GM19099 (cell line): Measurements from ENCODE around the gene TM4SF4.

Source experiments
- POLR2A ChIP-seq: IDR thresholded peaks from 3 replicates; pipeline ENCODE4 v1.6.1; 2011; ENCODE audit warnings: low read depth; ENCODE audit not compliant: insufficient read length; ENCODE audit errors: extremely low read depth

TM4SF4 gene

DNA sequence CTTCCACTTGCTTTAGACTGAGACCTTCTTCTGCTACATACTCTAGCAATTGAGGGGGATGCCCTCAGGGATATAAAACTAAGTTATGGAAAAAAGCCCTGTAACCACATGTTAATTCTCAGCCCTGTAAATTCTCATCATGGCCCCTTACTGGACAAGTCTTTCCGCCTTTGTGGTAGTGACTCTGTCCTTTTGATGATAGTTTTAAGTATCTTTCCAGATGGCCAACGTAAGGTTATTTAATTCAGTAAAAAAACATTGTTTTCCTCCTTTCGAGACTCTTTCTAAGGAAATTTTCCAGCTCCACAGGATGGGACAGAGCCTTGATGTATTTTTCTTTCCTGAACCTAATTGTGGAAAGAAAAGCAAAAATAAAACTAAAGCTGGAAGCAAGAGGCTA lies 25.3 kb upstream of the TM4SF4 start:
- TF ChIP-seq POLR2A, result no peak

DNA sequence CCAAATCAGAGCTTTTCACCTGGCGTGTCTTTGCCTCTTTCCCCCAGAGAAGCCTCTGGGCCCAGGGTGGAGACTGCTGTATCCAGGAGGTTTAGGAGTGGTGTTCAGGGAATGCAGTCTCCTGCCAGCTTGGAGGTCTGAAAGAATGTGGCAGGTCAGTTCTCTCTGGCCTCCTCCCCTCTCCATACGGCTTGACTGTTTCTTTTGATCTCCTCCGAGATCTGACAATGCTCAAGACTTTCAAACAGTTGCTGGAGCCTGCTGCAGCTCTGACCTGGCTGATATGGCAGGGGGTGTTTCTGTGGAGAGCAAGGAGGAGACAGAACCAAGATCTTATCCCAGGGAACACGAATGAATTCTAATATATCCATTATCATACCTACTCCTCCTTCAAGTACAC lies 24.7 kb upstream of the TM4SF4 start:
- TF ChIP-seq POLR2A, result no peak

DNA sequence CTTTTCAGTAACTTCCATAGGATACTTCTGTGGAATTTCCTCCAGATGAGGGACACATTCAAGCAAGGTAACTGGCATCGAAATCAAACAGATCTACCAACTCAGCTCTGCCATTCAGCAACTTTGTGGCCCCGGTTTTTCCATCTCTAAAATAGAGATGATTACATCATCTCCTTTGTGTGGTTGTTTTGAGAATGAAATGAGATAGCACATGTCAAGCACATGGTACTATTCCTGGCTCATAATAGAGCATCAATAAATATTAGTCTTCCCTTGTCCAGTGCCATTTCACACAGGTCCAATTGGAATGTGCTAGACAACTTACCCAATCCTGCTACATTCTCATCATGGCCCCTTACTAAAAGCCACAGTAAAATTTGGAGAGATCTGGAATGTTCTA lies 24.2 kb upstream of the TM4SF4 start:
- no peak for TF ChIP-seq POLR2A

DNA sequence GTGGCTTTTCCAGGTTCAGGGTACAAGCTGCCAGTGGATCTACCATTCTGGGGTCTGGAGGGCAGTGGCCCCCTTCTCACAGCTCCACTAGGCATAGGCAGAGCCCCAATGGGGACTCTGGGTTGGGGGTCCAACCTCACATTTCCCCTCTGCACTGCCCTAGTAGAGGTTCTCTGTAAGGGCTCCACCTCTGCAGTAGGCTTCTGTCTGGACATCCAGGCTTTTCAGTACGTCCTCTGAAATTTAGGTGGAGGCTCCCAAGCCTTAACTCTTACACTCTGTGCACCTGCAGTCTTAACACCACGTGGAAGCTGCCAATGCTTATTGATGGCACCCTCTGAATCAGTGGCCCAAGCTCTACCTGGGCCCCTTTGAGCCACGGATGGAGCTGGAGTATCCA lies 22.5 kb upstream of the TM4SF4 start:
- no peak for TF ChIP-seq POLR2A

DNA sequence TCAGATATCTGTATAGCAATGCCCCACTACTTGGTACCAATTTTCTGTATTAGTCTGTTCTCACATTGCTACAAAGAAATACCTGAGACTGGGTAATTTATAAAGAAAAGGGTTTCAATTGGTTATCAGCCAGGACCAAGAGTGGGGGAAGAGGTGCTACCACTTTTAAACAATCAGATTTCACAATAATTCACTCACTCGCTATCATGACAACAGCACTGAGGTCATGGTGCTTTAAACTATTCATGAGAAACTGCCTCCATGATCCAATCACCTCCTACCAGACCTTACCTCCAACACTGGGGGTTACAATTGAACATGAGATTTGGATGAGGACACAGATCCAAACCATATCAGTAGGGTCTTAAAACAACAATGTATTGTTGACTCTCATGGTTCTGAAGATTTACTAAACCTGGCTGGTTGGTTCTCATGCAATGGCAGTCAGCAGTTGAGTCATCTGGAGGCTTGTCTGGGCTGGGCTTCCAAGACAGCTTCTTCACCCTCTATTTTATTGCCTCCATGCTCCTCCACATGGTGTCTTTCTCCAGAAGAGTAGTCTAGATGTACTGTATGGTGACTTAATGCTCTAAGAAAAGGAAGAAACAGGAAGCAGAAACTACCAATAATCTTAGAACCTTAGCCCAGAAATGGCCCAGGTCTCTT lies 21.2 kb upstream of the TM4SF4 start:
- TF ChIP-seq POLR2A, result no peak

DNA sequence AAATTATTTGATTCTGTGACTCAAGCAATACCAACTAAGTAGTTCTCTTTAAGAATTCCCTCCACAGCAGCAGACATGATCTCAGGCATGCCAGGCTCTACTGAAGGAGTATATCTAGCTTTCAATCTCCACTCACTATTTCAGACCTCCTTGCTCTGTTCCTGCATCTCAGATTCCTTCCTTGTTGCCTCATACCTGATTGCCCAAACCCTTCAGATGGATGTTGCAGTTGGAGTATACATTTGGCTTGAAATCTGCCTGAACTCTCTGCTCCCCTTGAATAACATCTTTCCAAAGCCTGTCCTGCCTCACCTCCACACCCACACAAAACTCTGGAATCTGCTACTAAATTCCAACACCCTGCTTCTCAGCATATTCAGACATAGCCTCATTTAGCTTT lies 19.8 kb upstream of the TM4SF4 start:
- TF ChIP-seq POLR2A, result no peak

DNA sequence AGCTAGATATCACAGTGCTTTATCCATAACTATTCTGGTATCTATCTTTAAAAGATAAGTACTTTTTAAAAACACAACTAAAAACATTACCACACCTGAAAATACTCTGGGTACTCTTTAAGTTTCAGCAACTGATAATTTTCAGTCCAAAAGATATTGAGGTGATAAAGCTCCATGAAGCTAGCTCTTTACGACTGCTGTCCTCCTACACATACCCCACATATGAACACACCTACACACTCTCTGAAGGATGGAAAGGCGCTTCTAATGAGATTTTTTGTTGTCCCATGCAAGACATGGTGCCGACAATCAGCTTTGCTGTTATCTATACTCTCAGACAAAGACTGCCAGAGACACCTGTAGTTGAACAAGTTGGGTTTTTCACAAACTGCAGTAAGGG lies 19.1 kb upstream of the TM4SF4 start:
- TF ChIP-seq POLR2A, result no peak

DNA sequence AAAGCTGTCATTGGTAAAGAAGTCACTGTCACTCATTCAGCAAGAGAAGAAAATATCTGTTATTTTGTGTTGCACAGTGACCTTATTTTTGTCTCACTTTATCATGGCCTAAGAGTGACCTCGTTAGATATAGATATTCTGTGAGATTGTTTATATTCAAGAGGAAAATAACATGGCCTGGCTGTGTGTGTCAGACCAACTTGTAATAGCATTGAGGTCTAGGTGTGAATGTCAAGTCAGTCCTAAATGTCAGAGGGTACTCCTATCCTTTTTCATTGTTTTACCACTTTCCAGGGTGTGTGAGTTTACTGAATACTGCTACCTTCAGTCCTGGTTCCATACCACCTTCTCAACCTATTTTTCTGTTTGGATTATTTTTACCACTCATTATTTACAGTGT lies 18.5 kb upstream of the TM4SF4 start:
- no peak for TF ChIP-seq POLR2A

DNA sequence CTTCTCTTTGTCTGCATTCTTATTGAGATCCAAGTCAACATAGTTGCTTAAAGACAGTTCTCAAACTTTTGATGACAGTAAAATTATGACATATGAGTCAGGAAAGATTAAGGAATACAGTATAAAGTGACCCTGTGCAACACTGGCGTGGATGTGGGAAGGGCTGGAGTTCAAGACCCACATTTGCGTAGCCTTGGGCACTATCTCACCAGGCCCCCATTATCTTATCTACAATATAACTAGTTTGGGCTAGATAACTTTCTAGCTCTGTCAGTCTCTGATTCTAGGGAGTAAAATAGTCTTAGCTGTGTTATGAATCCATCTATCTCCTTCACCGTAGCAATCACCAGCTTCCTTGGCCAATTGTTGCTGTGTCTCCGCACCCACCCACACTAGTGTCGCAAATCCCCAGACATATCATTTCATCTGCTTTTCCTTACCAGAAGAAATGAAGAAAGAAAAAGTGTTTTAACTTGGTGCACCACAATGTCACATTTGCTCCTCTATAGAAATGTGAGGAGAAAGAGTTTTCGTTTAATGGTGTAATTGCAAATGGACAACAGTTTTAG lies 14.9 kb upstream of the TM4SF4 start:
- no peak for TF ChIP-seq POLR2A

DNA sequence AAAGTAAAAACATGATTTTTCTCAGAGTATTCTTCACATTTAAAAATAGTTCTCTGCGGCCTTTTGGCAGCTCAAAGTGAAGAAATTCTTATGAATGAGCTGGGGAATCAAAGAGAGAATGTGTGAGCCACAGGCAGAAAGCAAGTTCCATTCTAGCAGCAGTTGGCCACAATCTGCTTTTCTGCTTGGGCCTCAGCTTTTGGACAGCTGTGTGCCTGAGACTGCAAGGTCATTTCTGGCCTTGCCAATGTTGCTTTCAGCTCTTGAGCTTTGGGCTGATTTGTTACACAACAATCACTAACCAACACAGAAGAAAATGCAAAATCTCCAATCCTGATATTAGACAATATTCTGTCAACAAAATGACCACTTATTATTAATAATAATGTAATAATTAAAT lies 14.4 kb upstream of the TM4SF4 start:
- no peak for TF ChIP-seq POLR2A

DNA sequence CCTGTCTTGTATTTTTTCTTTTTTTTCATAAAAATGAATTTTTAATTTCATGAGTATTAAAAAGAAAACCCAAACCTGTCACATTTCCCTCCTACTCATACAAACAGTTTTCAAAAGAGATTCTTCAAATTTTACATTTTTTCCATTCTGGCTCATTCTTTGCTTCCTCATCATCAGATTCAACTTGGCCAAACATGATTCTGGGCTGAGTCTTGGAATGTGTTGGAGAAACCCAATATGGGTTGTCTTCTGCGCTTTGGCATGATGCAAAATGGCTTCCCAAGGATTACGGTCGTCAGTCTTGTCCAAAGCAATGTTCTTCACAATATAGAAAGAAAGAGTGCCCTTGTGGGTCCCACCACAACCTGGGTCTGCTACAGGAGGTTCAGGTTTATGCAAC lies 12.4 kb upstream of the TM4SF4 start:
- no peak for TF ChIP-seq POLR2A

DNA sequence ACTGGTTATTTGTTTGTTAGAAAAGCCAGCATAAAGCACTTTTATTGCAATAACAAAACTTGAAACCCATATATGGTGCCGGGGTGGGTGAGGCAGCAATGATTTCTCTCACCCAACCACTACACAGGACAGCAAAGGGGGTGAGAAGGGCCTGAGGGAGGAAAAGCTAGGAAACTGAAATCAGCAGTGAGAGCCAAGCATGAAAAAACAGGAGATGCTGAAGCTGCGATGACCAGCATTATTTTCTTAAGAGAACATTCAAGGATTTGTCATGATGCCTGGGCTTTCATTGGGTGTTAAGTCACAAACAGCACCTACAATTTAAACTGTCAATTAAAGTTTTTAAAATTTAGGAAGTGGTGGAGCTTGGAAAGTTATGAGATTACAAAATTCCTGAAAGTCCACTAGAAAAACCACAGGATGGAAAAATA lies 11.9 kb upstream of the TM4SF4 start:
- no peak for TF ChIP-seq POLR2A

DNA sequence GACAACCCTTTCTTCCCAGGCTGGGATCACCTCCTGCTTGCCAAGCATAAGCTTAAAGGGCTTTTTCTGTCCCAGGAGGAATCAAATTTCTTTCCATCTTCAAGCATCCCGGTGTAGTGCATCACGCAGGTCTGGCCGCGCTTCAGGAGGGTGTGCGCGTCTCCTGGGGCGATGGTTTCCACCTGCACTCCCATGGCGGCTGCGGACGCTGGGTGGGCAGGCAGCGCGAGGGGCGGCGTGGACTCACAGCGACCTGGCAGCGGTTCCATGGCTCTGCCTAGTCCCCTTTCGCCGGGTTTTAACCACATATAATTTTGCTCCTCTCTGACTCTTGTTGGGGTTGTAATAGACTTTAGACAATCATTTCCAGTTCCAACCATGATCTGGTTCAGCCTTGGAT lies 10.6 kb upstream of the TM4SF4 start:
- TF ChIP-seq POLR2A, result no peak

DNA sequence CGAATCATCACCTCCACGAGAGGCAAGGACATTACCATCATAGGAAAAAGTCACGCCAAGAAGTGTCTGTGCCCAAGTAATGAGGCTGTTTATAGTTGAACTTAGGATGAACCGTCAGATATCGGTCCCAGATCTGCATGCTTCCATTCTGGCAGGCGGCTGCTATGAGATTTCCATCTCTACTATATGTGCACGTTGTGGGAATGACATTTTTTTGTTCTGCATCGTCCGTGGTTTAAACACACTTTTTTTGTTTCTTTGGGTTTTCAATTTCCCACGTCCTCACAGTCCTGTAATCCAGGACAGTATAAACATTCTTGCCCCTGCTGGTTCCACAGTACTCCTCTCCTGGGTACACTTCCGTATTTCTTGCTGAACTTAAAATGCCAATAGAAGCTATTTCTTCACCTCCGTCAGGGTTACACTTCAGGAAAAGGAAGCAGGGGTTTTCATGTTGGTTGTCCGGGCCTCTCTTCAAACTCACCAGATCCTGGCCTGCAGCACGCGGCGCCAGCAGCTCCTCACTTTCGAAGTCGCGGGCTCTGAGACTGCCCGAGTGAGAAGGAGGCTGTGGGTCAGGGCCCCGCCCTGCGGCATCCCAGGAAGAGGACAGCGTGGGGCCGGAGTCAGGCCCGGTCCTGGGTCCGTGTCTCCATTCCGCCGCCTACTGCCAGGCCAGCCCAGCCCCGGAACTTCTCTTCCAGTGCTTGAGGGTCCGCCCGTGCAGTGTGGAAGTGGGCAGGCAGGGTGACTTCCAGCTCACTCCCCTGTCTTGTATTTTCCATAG lies 9.8 kb upstream of the TM4SF4 start:
- no peak for TF ChIP-seq POLR2A

DNA sequence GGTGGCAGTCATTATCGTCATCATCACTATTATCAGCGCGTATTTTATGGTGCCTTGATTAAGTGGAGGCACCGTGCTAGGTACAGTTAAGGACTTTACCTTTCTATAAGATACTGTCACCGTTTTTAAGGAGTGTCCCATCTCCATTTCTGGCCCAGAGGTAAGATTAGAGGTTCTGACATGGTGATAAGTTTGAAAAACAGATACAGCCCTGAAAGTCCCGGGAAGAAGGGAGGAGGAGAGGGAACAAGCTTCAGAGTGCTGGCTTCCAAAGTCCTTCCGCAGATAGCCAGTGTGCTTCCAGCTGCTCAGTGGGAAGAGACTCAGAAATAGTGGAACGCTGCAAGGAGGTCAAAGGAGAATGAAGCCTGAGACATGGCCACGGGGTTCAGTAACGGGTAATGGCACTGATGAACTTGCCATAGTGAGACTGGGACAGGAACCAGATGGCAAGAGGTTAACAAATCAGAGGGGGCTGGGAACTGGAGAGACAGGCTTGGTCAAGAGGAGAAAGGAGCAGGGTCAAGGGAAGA lies 9.1 kb upstream of the TM4SF4 start:
- TF ChIP-seq POLR2A, result no peak

DNA sequence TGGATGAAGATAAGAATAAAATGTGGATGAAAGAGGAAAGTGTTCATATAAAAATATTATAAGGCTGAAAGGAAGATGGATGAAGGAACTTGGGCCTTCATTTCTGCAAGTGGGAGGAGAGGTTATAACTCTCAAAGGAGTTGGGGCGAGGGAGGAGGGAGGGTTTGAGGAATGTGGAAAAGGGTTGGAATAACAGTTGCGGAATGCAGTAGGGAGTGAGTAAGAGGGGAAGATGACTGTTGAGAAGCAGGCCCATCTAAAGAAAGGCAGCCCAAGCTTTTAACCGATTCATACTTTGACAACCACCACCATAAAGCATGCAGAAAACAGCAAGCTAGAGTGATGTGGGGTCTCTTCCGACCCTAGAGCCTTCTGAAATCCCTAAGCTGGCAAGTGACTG lies 8.3 kb upstream of the TM4SF4 start:
- no peak for TF ChIP-seq POLR2A

DNA sequence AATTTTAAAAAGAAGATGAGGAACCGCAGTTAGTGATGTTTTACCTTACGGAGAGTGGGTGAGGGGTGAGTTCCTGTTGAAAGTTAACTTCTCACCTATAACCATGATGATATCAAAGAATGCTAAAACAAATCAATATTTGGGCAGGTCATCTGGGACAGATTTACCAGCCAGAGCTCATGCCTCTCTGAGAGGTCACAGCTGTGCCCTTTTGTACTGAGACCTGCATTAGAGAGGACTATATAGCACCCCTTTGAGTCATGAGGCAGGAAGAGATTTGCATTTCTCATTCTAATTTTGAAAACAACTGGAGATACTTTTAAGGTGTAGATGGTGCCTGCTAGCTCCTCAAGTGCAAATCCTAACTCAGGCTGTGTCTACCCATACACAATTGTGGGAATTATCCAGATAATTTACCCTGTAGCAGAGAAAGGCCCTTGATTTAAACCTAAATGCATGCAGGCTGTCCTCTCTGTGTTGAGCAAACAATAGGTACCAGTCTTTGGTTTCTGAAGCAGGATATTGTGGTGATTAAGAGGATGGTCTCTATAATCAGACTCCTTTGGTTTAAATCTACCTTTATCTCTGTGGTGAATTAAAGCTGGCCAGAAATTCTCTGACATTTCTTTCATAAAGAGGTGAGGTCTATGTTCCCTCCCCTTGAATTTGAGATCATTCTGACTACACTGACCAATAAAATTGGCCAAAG lies 5.8 kb upstream of the TM4SF4 start:
- TF ChIP-seq POLR2A, result no peak
